ENCODE results near the gene CYP4V2.

The CYP4V2 gene

GRCh38 chr4:186159613-186160012 is 31.8 kb upstream of the CYP4V2 start:
- Histone ChIP-seq H3K9ac (ENCODE audit: low read length) (no peak overlapping the region), H3K9me3 (ENCODE audit: control insufficient read depth, low read length) (no peaks in the 10 kb centered on the region), H3K36me3 (ENCODE audit: control insufficient read depth, insufficient read depth, low read length, severe bottlenecking) (peaks cover 7% of the 10 kb centered on the region), H3K27me3 (replicated peaks; ENCODE audit: control insufficient read depth, insufficient read depth, low read length) (no peaks in the 10 kb centered on the region), H3K4me3 (ENCODE audit: low read length) (no peak overlapping the region), H3K4me1 (ENCODE audit: control insufficient read depth, insufficient read depth, low read length) (no peaks in the 10 kb centered on the region)
- DNase-seq (ENCODE audit: low read depth): no peak

DNA sequence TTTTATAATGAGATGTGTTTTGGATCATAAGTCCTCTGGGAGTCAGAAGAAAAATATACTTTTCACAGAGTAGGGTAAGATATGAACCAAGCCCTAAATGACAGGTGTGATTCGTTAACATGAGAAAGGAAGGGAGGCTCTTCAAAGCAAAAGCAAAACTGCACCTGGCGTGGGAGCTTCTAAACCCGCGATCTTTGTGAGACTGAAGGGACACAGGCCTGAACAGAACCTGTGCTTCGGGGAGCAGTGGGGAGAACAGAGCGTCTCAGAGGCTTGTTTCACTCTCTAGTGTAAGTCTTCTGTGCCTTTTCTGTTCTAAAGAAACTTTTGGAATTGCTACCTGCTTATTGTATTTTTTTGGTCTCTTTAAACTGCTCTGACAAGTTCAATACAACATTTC is 30.2 kb upstream of the CYP4V2 start:
- Histone ChIP-seq H3K27me3 (replicated peaks; ENCODE audit: control insufficient read depth, insufficient read depth, low read length) (no peaks in the 10 kb centered on the region), H3K9ac (ENCODE audit: low read length) (no peak overlapping the region), H3K4me1 (ENCODE audit: control insufficient read depth, insufficient read depth, low read length) (no peaks in the 10 kb centered on the region), H3K36me3 (ENCODE audit: control insufficient read depth, insufficient read depth, low read length, severe bottlenecking) (peaks cover 7% of the 10 kb centered on the region), H3K4me3 (ENCODE audit: low read length) (no peak overlapping the region), H3K9me3 (ENCODE audit: control insufficient read depth, low read length) (no peaks in the 10 kb centered on the region)
- DNase-seq (ENCODE audit: low read depth): no peak

DNA sequence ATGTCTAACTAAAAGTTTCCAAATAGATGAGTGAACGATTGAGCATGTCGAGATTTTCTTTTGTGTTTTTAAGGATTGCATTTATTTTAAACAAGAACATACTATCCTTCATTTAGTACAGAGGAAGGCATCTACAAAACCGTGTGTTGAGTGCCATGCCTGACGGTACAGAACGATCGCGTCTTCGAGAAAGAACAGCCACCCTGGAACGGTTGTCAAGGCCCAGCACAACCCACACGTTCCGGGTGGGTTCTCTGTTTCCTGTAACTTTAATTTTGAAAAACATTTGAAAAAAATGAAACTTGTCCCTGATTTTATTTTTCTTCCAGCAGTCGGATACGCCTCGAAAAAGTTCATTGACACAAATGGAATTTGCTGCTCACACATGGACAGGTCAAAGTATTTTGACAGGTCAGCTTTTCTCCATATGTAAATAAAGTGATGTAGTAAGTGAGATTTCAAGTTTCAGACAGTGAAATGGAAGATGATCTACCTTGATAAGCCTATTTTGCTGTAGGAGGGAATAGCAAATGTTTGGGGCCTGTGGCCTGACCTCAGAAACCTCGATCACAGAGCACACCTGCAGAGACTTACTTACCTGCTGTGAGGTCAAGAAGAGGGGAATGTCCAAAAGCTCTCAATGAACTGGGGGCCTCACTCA is 24.4 kb upstream of the CYP4V2 start:
- H3K4me1 ChIP-seq (ENCODE audit: control insufficient read depth, insufficient read depth, low read length): no peaks in the 10 kb centered on the region
- no peaks in the 10 kb centered on the region for H3K9me3 ChIP-seq (ENCODE audit: control insufficient read depth, low read length)
- H3K9ac ChIP-seq (ENCODE audit: low read length): no peak overlapping the region
- H3K36me3 ChIP-seq (ENCODE audit: control insufficient read depth, insufficient read depth, low read length, severe bottlenecking): no peaks in the 10 kb centered on the region
- H3K27me3 ChIP-seq (replicated peaks; ENCODE audit: control insufficient read depth, insufficient read depth, low read length): no peaks in the 10 kb centered on the region
- DNase-seq (ENCODE audit: low read depth): no peak
- H3K4me3 ChIP-seq (ENCODE audit: low read length): no peak overlapping the region

GRCh38 chr4:186167605-186168004 is 23.8 kb upstream of the CYP4V2 start:
- H3K4me3 ChIP-seq (ENCODE audit: low read length): no peak overlapping the region
- no peaks in the 10 kb centered on the region for H3K9me3 ChIP-seq (ENCODE audit: control insufficient read depth, low read length)
- no peaks in the 10 kb centered on the region for H3K36me3 ChIP-seq (ENCODE audit: control insufficient read depth, insufficient read depth, low read length, severe bottlenecking)
- no peak for DNase-seq (ENCODE audit: low read depth)
- no peak overlapping the region for H3K9ac ChIP-seq (ENCODE audit: low read length)
- H3K4me1 ChIP-seq (ENCODE audit: control insufficient read depth, insufficient read depth, low read length): no peaks in the 10 kb centered on the region
- H3K27me3 ChIP-seq (replicated peaks; ENCODE audit: control insufficient read depth, insufficient read depth, low read length): no peaks in the 10 kb centered on the region

DNA sequence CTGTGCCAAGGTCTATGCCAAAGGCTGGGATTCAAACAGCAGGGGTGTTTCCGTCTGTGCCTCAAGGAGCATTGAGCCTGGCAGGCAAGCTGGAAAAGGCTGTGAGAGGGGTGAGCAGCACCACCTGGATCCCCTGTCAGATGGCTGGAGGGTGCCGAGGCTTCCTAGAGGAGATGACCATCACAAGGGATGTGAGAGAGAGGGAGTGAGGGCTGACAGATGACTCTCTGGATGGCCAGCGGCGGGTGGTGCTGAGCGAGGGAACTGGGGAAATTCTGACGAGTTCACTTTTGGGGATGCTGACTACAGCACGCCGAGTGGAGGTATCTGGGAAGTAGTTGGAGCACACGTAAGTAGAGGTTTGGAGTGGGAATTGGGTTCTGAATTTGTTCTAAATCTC is 22.6 kb upstream of the CYP4V2 start:
- DNase-seq (ENCODE audit: low read depth): no peak
- H3K4me1 ChIP-seq (ENCODE audit: control insufficient read depth, insufficient read depth, low read length): no peaks in the 10 kb centered on the region
- H3K9me3 ChIP-seq (ENCODE audit: control insufficient read depth, low read length): no peaks in the 10 kb centered on the region
- no peak overlapping the region for H3K9ac ChIP-seq (ENCODE audit: low read length)
- H3K36me3 ChIP-seq (ENCODE audit: control insufficient read depth, insufficient read depth, low read length, severe bottlenecking): no peaks in the 10 kb centered on the region
- no peak overlapping the region for H3K4me3 ChIP-seq (ENCODE audit: low read length)
- H3K27me3 ChIP-seq (replicated peaks; ENCODE audit: control insufficient read depth, insufficient read depth, low read length): no peaks in the 10 kb centered on the region

DNA sequence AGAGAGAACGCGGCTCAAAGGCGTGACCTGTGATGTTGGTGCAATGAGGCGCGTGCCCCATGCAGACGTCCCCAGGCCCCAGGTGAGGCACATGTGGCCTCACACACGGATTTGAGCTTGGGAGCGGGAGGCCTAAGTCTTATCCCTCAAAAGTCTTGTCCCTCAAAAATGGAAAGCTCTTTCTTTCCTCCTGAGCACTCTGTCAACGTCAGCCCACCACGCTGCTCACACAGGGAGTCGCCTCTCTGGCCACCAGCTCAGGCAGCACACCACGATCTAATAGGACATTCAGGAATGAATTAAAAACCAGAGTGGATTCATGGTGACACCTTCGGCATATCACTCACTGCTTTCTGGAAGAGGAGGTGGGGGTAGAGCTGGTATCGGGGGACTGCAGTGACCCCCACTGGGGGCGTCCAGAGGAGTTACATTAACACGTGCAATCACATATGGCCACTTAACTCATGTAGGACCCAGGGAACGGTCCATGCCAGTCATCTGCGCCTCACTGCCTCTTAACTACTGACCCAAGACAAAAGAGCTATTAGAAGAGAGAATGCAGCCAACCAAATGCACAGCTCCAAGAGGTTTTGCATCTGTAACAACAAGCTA is 21.9 kb upstream of the CYP4V2 start:
- no peak overlapping the region for H3K9ac ChIP-seq (ENCODE audit: low read length)
- no peak for DNase-seq (ENCODE audit: low read depth)

GRCh38 chr4:186169945-186170802 is 21.2 kb upstream of the CYP4V2 start:
- no peaks in the 10 kb centered on the region for H3K4me1 ChIP-seq (ENCODE audit: control insufficient read depth, insufficient read depth, low read length)
- H3K36me3 ChIP-seq (ENCODE audit: control insufficient read depth, insufficient read depth, low read length, severe bottlenecking): no peaks in the 10 kb centered on the region
- DNase-seq (ENCODE audit: low read depth): no peak
- H3K4me3 ChIP-seq (ENCODE audit: low read length): no peak overlapping the region
- H3K27me3 ChIP-seq (replicated peaks; ENCODE audit: control insufficient read depth, insufficient read depth, low read length): no peaks in the 10 kb centered on the region
- H3K9me3 ChIP-seq (ENCODE audit: control insufficient read depth, low read length): no peaks in the 10 kb centered on the region
- H3K9ac ChIP-seq (ENCODE audit: low read length): no peak overlapping the region

More for the DNA sequence above, 21.9 kb upstream of the CYP4V2 start:
- no peaks in the 10 kb centered on the region for H3K9me3 ChIP-seq (ENCODE audit: control insufficient read depth, low read length)
- no peaks in the 10 kb centered on the region for H3K36me3 ChIP-seq (ENCODE audit: control insufficient read depth, insufficient read depth, low read length, severe bottlenecking)
- no peaks in the 10 kb centered on the region for H3K27me3 ChIP-seq (replicated peaks; ENCODE audit: control insufficient read depth, insufficient read depth, low read length)
- no peak overlapping the region for H3K4me3 ChIP-seq (ENCODE audit: low read length)
- H3K4me1 ChIP-seq (ENCODE audit: control insufficient read depth, insufficient read depth, low read length): no peaks in the 10 kb centered on the region

DNA sequence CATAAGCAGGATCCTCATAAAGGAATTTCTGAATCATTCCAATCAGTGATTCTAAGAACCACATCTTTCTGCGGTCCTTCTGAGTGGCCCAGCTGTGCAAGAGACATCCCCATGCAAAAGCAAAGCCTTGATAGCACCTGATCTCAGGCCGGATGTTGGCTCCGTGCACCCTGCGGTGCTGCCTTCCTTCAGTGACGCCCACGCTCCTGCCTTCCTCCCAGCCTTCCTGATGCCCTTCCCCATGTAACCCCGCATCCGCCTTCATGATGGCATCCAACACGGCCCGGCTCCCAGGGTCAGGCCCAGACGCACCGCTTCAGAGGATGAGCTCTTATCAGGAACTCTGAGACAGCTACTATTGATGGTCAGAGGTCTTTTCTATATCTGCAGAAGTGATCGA is 20.4 kb upstream of the CYP4V2 start:
- no peaks in the 10 kb centered on the region for H3K4me1 ChIP-seq (ENCODE audit: control insufficient read depth, insufficient read depth, low read length)
- no peaks in the 10 kb centered on the region for H3K9me3 ChIP-seq (ENCODE audit: control insufficient read depth, low read length)
- no peaks in the 10 kb centered on the region for H3K36me3 ChIP-seq (ENCODE audit: control insufficient read depth, insufficient read depth, low read length, severe bottlenecking)
- no peak for DNase-seq (ENCODE audit: low read depth)
- no peak overlapping the region for H3K4me3 ChIP-seq (ENCODE audit: low read length)
- no peaks in the 10 kb centered on the region for H3K27me3 ChIP-seq (replicated peaks; ENCODE audit: control insufficient read depth, insufficient read depth, low read length)
- H3K9ac ChIP-seq (ENCODE audit: low read length): no peak overlapping the region

DNA sequence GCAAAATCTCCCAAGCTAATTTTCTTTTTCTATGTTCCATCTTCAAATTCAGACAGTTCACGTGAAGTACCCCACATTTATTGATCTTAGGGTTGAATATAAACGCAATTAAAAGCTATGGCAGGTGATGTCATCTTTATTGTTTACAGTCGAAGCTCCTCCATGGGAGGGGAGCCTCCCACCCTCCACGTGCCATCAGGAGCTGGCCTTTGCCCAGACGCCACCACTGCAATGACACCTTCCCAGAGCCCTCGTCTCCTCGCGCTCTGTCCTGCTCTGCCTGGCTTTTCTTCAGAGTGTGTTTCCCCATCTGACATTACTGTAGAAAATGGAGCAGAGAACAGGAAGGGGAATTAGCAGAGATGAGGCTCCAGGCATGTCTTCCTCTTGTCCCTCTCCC is 18.8 kb upstream of the CYP4V2 start:
- H3K4me1 ChIP-seq (ENCODE audit: control insufficient read depth, insufficient read depth, low read length): no peaks in the 10 kb centered on the region
- no peak for DNase-seq (ENCODE audit: low read depth)
- no peak overlapping the region for H3K9ac ChIP-seq (ENCODE audit: low read length)
- no peak overlapping the region for H3K4me3 ChIP-seq (ENCODE audit: low read length)
- H3K36me3 ChIP-seq (ENCODE audit: control insufficient read depth, insufficient read depth, low read length, severe bottlenecking): no peaks in the 10 kb centered on the region
- no peaks in the 10 kb centered on the region for H3K27me3 ChIP-seq (replicated peaks; ENCODE audit: control insufficient read depth, insufficient read depth, low read length)
- no peaks in the 10 kb centered on the region for H3K9me3 ChIP-seq (ENCODE audit: control insufficient read depth, low read length)

DNA sequence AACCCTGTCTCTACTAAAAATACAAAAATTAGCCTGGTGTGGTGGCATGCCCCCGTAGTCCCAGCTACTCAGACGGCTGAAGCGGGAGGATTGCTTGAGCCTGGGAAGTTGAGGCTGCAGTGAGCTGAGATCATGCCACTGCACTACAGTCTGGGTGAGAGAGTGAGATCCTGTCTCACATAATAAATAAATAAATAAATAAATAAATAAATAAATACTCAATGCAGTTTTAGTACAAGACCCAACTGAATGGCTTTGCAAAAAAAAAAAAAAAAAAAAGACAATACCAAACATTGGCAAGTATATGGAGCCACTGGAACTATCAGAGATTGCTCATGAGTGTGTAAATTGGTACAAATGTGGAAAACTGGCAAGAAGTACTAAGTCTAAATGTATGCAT is 3.3 kb upstream of the CYP4V2 start:
- H3K4me3 ChIP-seq (ENCODE audit: low read length): no peak overlapping the region
- no peak overlapping the region for H3K9ac ChIP-seq (ENCODE audit: low read length)
- H3K4me1 ChIP-seq (ENCODE audit: control insufficient read depth, insufficient read depth, low read length): peaks cover 14% of the 10 kb centered on the region
- no peaks in the 10 kb centered on the region for H3K36me3 ChIP-seq (ENCODE audit: control insufficient read depth, insufficient read depth, low read length, severe bottlenecking)
- H3K27me3 ChIP-seq (replicated peaks; ENCODE audit: control insufficient read depth, insufficient read depth, low read length): no peaks in the 10 kb centered on the region
- no peak for DNase-seq (ENCODE audit: low read depth)
- no peaks in the 10 kb centered on the region for H3K9me3 ChIP-seq (ENCODE audit: control insufficient read depth, low read length)

- Histone ChIP-seq H3K4me3 (ENCODE audit: low read length) (no peak overlapping the region), H3K9ac (ENCODE audit: low read length) (peak overlapping the region; percentile 86), H3K27me3 (replicated peaks; ENCODE audit: control insufficient read depth, insufficient read depth, low read length) (no peaks in the 10 kb centered on the region), H3K36me3 (ENCODE audit: control insufficient read depth, insufficient read depth, low read length, severe bottlenecking) (no peaks in the 10 kb centered on the region), H3K9me3 (ENCODE audit: control insufficient read depth, low read length) (no peaks in the 10 kb centered on the region), H3K4me1 (ENCODE audit: control insufficient read depth, insufficient read depth, low read length) (peaks cover 14% of the 10 kb centered on the region)
- DNase-seq (ENCODE audit: low read depth): no peak
Observed at GRCh38 chr4:186189656-186190055, 1.7 kb upstream of the CYP4V2 start.
